HT1080 (cell line): ENCODE data around the gene RRM1. TPM values are rescaled to one million over a fixed set of nuclear protein-coding genes. Genes with fewer than 3 reads are reported as not detected.

Experiments used
- DNase-seq: peaks from one replicate; pipeline ENCODE4 v3.0.0-alpha.2; 2015; ENCODE audit warnings: low read depth
- total RNA-seq: library from RNA; depleted of rRNA; stranded (reverse); fragments of >200 nt; shearing (Covaris generic); gene quantifications from 2 replicates; pipeline ENCODE4 v1.2.3, GENCODE V29; 2014; rRNA removed

Gene RRM1
- total RNA-seq, 1 experiment from 2014 or later: 123 TPM

GRCh38 chr11:4185561-4185960 lies 91.0 kb downstream of the RRM1 start:
- DNase-seq: no peak

GRCh38 chr11:4186464-4187054 lies 92.0 kb downstream of the RRM1 start:
- no peak for DNase-seq

DNA sequence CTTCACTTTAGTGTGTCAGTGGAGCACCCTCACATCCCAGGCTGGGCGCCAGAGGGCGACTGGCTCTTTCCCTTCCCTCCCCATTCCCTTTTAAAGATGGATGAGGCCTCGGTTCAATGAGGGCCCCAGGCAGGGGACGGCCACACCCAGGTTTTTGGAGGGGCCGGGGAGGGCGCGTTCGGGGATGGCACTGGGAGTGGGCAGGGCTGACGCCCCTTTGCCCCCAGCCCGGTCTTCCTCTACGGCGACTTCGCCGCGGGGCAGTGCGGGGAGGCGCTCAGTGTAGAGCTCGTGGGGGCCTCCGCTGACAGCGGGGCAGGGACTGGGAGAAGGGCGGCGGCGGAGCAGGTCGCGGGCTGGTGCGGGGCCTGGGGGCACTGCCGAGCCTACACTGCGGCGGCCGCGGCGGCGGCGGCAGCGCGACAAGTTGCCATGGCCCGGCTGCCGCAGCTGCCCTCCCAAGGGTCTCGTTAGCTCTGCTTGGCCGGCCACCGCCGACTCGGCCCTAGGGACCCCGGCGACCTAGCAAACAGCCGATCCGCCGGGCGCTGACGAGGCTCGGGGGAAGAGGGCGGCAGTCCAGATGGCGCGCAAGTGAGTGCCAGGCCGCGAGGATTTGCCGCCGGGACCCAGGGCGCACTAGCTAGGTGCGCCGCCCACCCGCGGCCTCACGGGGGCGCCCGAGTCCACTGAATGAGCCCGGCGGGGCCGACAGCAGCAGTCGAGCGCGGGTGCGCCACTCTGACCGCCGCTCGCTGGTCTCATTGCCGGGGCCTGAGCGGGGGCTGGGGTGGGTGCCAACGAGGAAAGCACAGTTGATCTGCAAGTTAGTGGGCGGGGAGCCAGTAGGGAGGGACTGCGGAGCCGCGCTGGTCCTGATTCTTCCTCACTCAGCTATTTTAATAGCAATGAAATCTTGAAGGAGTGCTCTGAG lies 92.7 kb downstream of the RRM1 start:
- peak; percentile 80 for DNase-seq

Other genes with a start within 250 kb of the RRM1 start
- 14.6 and 18.1 TPM in 2 replicates for gene STIM1, start 239.1 kb upstream of the RRM1 start, total RNA-seq